ENCODE results near the gene GUK1.

The GUK1 gene

GRCh38 chr1:228151180-228151925, 11.3 kb downstream of the GUK1 start:
- DNase-seq (ENCODE audit: low read depth, low spot score), result no peak
- WGBS (ENCODE audit: insufficient coverage, insufficient read length), result no CpG with 5 or more reads among the region's 12 CpGs
- H3K27ac ChIP-seq (ENCODE audit: low read length), result no peak overlapping the region
- H3K36me3 ChIP-seq (ENCODE audit: control insufficient read depth, insufficient read depth, low read length), result 0 out of 2 replicates have a peak, but pooled peaks cover 5% of the 10 kb centered on the region
- H3K4me3 ChIP-seq (ENCODE audit: low read length), result no peak overlapping the region
- H3K27me3 ChIP-seq (ENCODE audit: control insufficient read depth, insufficient read depth, low read length), result no peaks in the 10 kb centered on the region
- H3K9me3 ChIP-seq (ENCODE audit: control insufficient read depth, insufficient read depth, low read length), result no peaks in the 10 kb centered on the region
- H3K4me1 ChIP-seq (ENCODE audit: control insufficient read depth, insufficient read depth, low read length), result peaks cover 7% of the 10 kb centered on the region

- Histone ChIP-seq H3K4me1 (ENCODE audit: control insufficient read depth, insufficient read depth, low read length) (peaks cover 7% of the 10 kb centered on the region), H3K9me3 (ENCODE audit: control insufficient read depth, insufficient read depth, low read length) (no peaks in the 10 kb centered on the region), H3K4me3 (ENCODE audit: low read length) (no peak overlapping the region), H3K27me3 (ENCODE audit: control insufficient read depth, insufficient read depth, low read length) (no peaks in the 10 kb centered on the region), H3K27ac (ENCODE audit: low read length) (no peak overlapping the region), H3K36me3 (ENCODE audit: control insufficient read depth, insufficient read depth, low read length) (no peaks in the 10 kb centered on the region)
- WGBS (ENCODE audit: insufficient coverage, insufficient read length), result no CpG with 5 or more reads among the region's 19 CpGs
- no peak for DNase-seq (ENCODE audit: low read depth, low spot score)
These were observed 12.2 kb downstream of the GUK1 start for GRCh38 chr1:228152097-228152917.

DNA sequence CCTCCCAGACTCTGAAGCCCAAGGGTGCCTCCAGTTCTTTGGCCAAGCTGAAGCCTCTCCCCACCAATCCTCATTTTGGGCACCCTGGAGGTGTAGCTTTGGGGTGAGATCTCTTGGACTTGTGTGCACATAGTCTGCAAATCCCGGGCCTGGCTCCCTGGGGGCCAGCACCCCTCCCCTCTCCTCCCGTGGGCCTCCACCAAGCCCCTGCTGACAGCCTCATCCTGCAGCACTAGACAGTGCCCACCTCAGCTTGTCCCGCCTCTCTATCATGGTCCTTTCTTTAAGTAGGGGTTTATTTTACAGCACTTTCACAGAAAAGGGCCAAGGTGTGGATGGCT, 12.8 kb downstream of the GUK1 start:
- H3K27ac ChIP-seq (ENCODE audit: low read length), result no peak overlapping the region
- DNase-seq (ENCODE audit: low read depth, low spot score), result no peak
- H3K36me3 ChIP-seq (ENCODE audit: control insufficient read depth, insufficient read depth, low read length), result no peaks in the 10 kb centered on the region
- H3K9me3 ChIP-seq (ENCODE audit: control insufficient read depth, insufficient read depth, low read length), result no peaks in the 10 kb centered on the region
- no CpG with 5 or more reads among the region's 3 CpGs for WGBS (ENCODE audit: insufficient coverage, insufficient read length)
- H3K4me3 ChIP-seq (ENCODE audit: low read length), result no peak overlapping the region
- H3K4me1 ChIP-seq (ENCODE audit: control insufficient read depth, insufficient read depth, low read length), result peaks cover 7% of the 10 kb centered on the region
- peaks cover 1% of the 10 kb centered on the region; the same call in 1 of the 2 replicates for H3K27me3 ChIP-seq (ENCODE audit: control insufficient read depth, insufficient read depth, low read length)

DNA sequence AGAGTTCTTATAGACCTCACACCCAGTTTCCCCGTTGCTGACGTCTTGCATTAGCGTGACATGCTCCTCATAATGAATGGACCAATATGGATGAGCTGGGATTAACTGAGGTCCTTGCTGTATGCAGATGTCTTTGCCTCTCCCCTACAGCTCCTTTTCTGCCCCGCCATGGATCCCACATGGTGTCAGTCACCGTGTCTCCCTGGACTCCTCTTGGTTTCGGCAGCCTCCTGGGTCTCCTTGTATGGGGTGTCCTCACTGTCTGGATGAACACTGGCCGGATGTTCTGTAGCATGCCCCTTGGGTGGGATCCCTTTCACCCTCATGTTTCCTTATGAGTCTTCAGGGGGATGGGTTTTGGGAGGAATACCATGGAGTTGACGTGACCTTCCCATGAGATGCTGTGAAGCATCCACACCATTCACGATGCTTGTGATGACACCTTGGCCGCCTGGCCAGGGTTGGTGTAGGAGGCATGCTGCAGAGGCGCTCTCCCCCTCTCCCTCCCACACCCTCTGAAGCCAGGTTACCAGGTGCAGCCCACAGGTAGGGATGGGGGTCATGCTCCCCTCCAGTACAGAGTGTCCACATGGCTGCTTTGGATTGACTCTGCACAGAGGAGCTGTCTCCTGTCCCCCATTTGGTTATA, 14.1 kb downstream of the GUK1 start:
- Histone ChIP-seq H3K9me3 (ENCODE audit: control insufficient read depth, insufficient read depth, low read length) (no peaks in the 10 kb centered on the region), H3K4me1 (ENCODE audit: control insufficient read depth, insufficient read depth, low read length) (peaks cover 7% of the 10 kb centered on the region), H3K27ac (ENCODE audit: low read length) (no peak overlapping the region), H3K27me3 (ENCODE audit: control insufficient read depth, insufficient read depth, low read length) (peaks cover 1% of the 10 kb centered on the region; the same call in 1 of the 2 replicates), H3K4me3 (ENCODE audit: low read length) (no peak overlapping the region), H3K36me3 (ENCODE audit: control insufficient read depth, insufficient read depth, low read length) (no peaks in the 10 kb centered on the region)
- DNase-seq (ENCODE audit: low read depth, low spot score), result no peak
- WGBS (ENCODE audit: insufficient coverage, insufficient read length), result no CpG with 5 or more reads among the region's 11 CpGs

- Histone ChIP-seq H3K27me3 (ENCODE audit: control insufficient read depth, insufficient read depth, low read length) (peaks cover 1% of the 10 kb centered on the region; the same call in 1 of the 2 replicates), H3K27ac (ENCODE audit: low read length) (no peak overlapping the region), H3K36me3 (ENCODE audit: control insufficient read depth, insufficient read depth, low read length) (no peaks in the 10 kb centered on the region), H3K4me1 (ENCODE audit: control insufficient read depth, insufficient read depth, low read length) (peaks cover 2% of the 10 kb centered on the region), H3K9me3 (ENCODE audit: control insufficient read depth, insufficient read depth, low read length) (no peaks in the 10 kb centered on the region), H3K4me3 (ENCODE audit: low read length) (no peak overlapping the region)
- no CpG with 5 or more reads among the region's 20 CpGs for WGBS (ENCODE audit: insufficient coverage, insufficient read length)
- no peak for DNase-seq (ENCODE audit: low read depth, low spot score)
These were observed 14.8 kb downstream of the GUK1 start for GRCh38 chr1:228154670-228155571.

DNA sequence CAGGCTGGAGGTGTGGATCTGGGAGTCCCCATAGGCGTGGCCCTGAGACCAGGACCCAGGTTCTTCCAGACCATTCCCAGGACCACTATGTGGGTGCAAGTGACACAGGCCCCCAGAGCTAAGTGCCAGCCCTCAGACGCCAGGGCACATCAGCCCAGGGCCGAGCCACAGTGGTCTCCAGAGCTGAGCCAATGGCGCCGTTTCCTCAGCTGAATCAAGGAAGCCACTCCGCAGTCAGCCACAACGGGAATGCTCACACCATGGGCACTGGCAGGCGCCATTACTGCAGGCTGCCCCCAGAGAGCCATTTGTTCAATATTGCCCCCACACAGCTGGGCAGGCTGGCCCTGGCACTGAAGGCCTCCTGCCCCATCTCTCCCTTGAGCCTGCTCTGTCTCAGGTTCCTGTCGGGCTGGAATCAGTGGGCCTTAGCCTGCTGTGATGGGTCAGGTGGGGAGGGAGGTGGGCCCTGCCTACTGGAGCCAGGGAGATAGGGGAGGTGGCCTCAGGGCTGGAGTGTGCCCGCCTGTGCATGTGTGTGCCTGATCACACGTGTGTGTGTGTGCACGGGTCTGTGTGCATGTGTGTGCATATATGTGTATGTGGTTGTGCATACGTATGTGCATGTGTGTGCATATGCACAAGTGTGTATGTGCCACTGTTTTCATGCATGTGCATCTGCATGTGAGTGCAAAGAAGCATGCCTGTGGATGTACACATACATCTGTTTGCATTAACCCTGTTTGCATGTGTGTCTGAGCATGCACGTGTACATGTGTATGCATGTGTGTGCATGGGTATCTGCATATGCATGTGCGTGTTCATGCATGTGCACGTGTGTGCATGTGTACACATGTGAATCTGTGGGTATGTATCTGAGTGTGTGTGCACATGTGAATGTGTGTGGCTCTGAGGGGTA, 15.8 kb downstream of the GUK1 start:
- no CpG with 5 or more reads among the region's 16 CpGs for WGBS (ENCODE audit: insufficient coverage, insufficient read length)

GRCh38 chr1:228156515-228156881, 16.4 kb downstream of the GUK1 start:
- no CpG with 5 or more reads among the region's 9 CpGs for WGBS (ENCODE audit: insufficient coverage, insufficient read length)
- Histone ChIP-seq H3K4me1 (ENCODE audit: control insufficient read depth, insufficient read depth, low read length) (no peaks in the 10 kb centered on the region; the same call in 1 of the 2 replicates), H3K27ac (ENCODE audit: low read length) (no peak overlapping the region), H3K36me3 (ENCODE audit: control insufficient read depth, insufficient read depth, low read length) (no peaks in the 10 kb centered on the region), H3K27me3 (ENCODE audit: control insufficient read depth, insufficient read depth, low read length) (peaks cover 1% of the 10 kb centered on the region; the same call in 1 of the 2 replicates), H3K4me3 (ENCODE audit: low read length) (no peak overlapping the region), H3K9me3 (ENCODE audit: control insufficient read depth, insufficient read depth, low read length) (no peaks in the 10 kb centered on the region)
- no peak for DNase-seq (ENCODE audit: low read depth, low spot score)

More for the DNA sequence above, 15.8 kb downstream of the GUK1 start:
- Histone ChIP-seq H3K36me3 (ENCODE audit: control insufficient read depth, insufficient read depth, low read length) (no peaks in the 10 kb centered on the region), H3K9me3 (ENCODE audit: control insufficient read depth, insufficient read depth, low read length) (no peaks in the 10 kb centered on the region), H3K4me1 (ENCODE audit: control insufficient read depth, insufficient read depth, low read length) (no peaks in the 10 kb centered on the region; the same call in 1 of the 2 replicates), H3K4me3 (ENCODE audit: low read length) (no peak overlapping the region), H3K27ac (ENCODE audit: low read length) (no peak overlapping the region), H3K27me3 (ENCODE audit: control insufficient read depth, insufficient read depth, low read length) (peaks cover 1% of the 10 kb centered on the region; the same call in 1 of the 2 replicates)
- DNase-seq (ENCODE audit: low read depth, low spot score), result no peak

GRCh38 chr1:228156941-228157728, 17.1 kb downstream of the GUK1 start:
- Histone ChIP-seq H3K9me3 (ENCODE audit: control insufficient read depth, insufficient read depth, low read length) (no peaks in the 10 kb centered on the region), H3K4me1 (ENCODE audit: control insufficient read depth, insufficient read depth, low read length) (peaks cover under 1% of the 10 kb centered on the region; the same call in 1 of the 2 replicates), H3K36me3 (ENCODE audit: control insufficient read depth, insufficient read depth, low read length) (no peaks in the 10 kb centered on the region), H3K27me3 (ENCODE audit: control insufficient read depth, insufficient read depth, low read length) (peaks cover 1% of the 10 kb centered on the region; the same call in 1 of the 2 replicates), H3K4me3 (ENCODE audit: low read length) (no peak overlapping the region), H3K27ac (ENCODE audit: low read length) (no peak overlapping the region)
- WGBS (ENCODE audit: insufficient coverage, insufficient read length), result no CpG with 5 or more reads among the region's 24 CpGs
- DNase-seq (ENCODE audit: low read depth, low spot score), result no peak

All from iPS DF 6.9 (cell line).